Testis (tissue), 3 donors: ENCODE data around the gene IKBKE. TPM values are rescaled to one million over a fixed set of nuclear protein-coding genes. Genes with fewer than 3 reads are reported as not detected.
A peak's percentile ranks its signal among the peaks of the same experiment; 100 is the strongest.

Experiments
- DNase-seq: peaks from one replicate; pipeline ENCODE4 v3.0.0-alpha.2; 2019
- H3K27ac ChIP-seq, 2 donors: fragments of 200-600 bp; sonication (generic); one replicate each; pipeline ENCODE4 v1.5.1; 2019
- H3K27me3 ChIP-seq: fragments of 200-600 bp; sonication (generic); one replicate; pipeline ENCODE4 v1.5.1; 2019
- H3K36me3 ChIP-seq: fragments of 200-600 bp; sonication (generic); one replicate; pipeline ENCODE4 v1.5.1; 2017; ENCODE audit warnings: low read depth; ENCODE audit errors: missing control alignments
- H3K4me1 ChIP-seq: fragments of 200-600 bp; sonication (generic); one replicate; pipeline ENCODE4 v1.5.1; 2019
- H3K4me3 ChIP-seq, 2 donors: fragments of 200-600 bp; sonication (generic); one replicate each; pipeline ENCODE4 v1.5.1; 2017 to 2019
- H3K9me3 ChIP-seq: fragments of 200-600 bp; sonication (generic); one replicate; pipeline ENCODE4 v1.5.1; 2017
- CTCF ChIP-seq, 3 experiments: fragments of 450-650 bp in 2 of 3; fragments of 200-600 bp in 1 of 3; sonication (generic) in 1 of 3; IDR thresholded peaks; one replicate each; pipeline ENCODE4 v1.5.1; 2016 to 2019; ENCODE audit warnings: antibody characterized with exemption in 3 of 3, mild to moderate bottlenecking in 2 of 3, moderate library complexity in 1 of 3
- POLR2A ChIP-seq: fragments of 450-650 bp; IDR thresholded peaks from one replicate; pipeline ENCODE4 v1.6.1; 2017; ENCODE audit warnings: antibody characterized with exemption, mild to moderate bottlenecking, moderate library complexity
- WGBS, 2 donors: methylation state at CpG; one replicate each; pipeline ENCODE4 v1.1.5; 2018; 5-methylcytosine and 5-hydroxymethylcytosine counted together
- intact Hi-C: fragments of 100-400 bp; cut with DNase I; formaldehyde crosslinking; loops from one replicate; pipeline ENCODE4 v1.15.1; 2023; ENCODE audit warnings: low total_unique reads
- polyA plus RNA-seq: library from polyadenylated mRNA; stranded (reverse); fragments of 350-450 nt; fragmentation: Illumina TruSeq; extraction: RNeasy Lipid Tissue Mini Kit (QIAGEN cat#74804); gene quantifications from one replicate; pipeline ENCODE4 v1.2.3, GENCODE V29; 2014; ENCODE audit warnings: low read depth, low replicate concordance; ENCODE audit not compliant: insufficient read depth
- total RNA-seq, 2 donors: library from RNA; depleted of rRNA; stranded (reverse); fragments of >200 nt; gene quantifications; one replicate each; pipeline ENCODE4 v1.2.3, GENCODE V29; 2016

The IKBKE gene
- total and polyA plus RNA-seq, 3 donors from 2014 or later: 0.99 to 1.6 (median 1.0) TPM

GRCh38 chr1:206503591-206504362 lies 33.5 kb downstream of the IKBKE start:
- intact Hi-C loops: no loop called here
- 71 to 77% methylated on average over 8 of the region's 8 CpGs for WGBS, 2 donors
- Histone ChIP-seq H3K36me3 (no peaks in the 10 kb centered on the region), H3K27ac (no peak overlapping the region), H3K4me3 (no peak overlapping the region), H3K27me3 (no peaks in the 10 kb centered on the region), H3K9me3 (no peaks in the 10 kb centered on the region), H3K4me1 (peaks cover 3% of the 10 kb centered on the region)
- DNase-seq: no peak
- TF ChIP-seq POLR2A (no peak), CTCF (IDR thresholded peaks at IDR 0.05) (no peak)

- no peak for DNase-seq
- Histone ChIP-seq H3K36me3 (no peaks in the 10 kb centered on the region), H3K4me3 (no peak overlapping the region), H3K27me3 (no peaks in the 10 kb centered on the region), H3K4me1 (peaks cover 3% of the 10 kb centered on the region), H3K9me3 (no peaks in the 10 kb centered on the region), H3K27ac (no peak overlapping the region)
- WGBS, 2 donors: 75 to 78% methylated on average over 3 of the region's 3 CpGs
- TF ChIP-seq POLR2A: no peak
- no peak for TF ChIP-seq CTCF (IDR thresholded peaks at IDR 0.05)
- intact Hi-C loops: no loop called here
Measured at GRCh38 chr1:206504363-206504713, 34.1 kb downstream of the IKBKE start.

- no peaks in the 10 kb centered on the region for H3K36me3 ChIP-seq
- no peaks in the 10 kb centered on the region for H3K9me3 ChIP-seq
- peaks cover 3% of the 10 kb centered on the region for H3K4me1 ChIP-seq
- H3K27me3 ChIP-seq: no peaks in the 10 kb centered on the region
- no peak overlapping the region for H3K27ac ChIP-seq
- TF ChIP-seq POLR2A (no peak), CTCF (IDR thresholded peaks at IDR 0.05) (peak; percentile 16 to 60 (median 56))
- intact Hi-C loops: no loop called here
- H3K4me3 ChIP-seq: no peak overlapping the region
- 35 to 39% methylated on average over 10 of the region's 10 CpGs for WGBS, 2 donors
- DNase-seq: no peak
Measured at GRCh38 chr1:206505702-206506355, 35.6 kb downstream of the IKBKE start.

- DNase-seq: no peak
- TF ChIP-seq POLR2A (no peak), CTCF (IDR thresholded peaks at IDR 0.05) (no peak)
- Histone ChIP-seq H3K4me1 (peaks cover 3% of the 10 kb centered on the region), H3K27ac (no peak overlapping the region), H3K9me3 (no peaks in the 10 kb centered on the region), H3K27me3 (no peaks in the 10 kb centered on the region), H3K36me3 (no peaks in the 10 kb centered on the region), H3K4me3 (peak overlapping the region; percentile 59 to 66)
- intact Hi-C loops: no loop called here
- 13 to 17% methylated on average over 27 to 46 of the region's 48 CpGs for WGBS, 2 donors
Measured at GRCh38 chr1:206506405-206507283, 36.4 kb downstream of the IKBKE start.
